ENCODE results near the gene BSDC1. TPM values are rescaled to one million over a fixed set of nuclear protein-coding genes. Genes with fewer than 3 reads are reported as not detected.
A peak's percentile ranks its signal among the peaks of the same experiment; 100 is the strongest.

Gene BSDC1
- total RNA-seq, 1 experiment from 2014 or later = 74.0 TPM

DNA sequence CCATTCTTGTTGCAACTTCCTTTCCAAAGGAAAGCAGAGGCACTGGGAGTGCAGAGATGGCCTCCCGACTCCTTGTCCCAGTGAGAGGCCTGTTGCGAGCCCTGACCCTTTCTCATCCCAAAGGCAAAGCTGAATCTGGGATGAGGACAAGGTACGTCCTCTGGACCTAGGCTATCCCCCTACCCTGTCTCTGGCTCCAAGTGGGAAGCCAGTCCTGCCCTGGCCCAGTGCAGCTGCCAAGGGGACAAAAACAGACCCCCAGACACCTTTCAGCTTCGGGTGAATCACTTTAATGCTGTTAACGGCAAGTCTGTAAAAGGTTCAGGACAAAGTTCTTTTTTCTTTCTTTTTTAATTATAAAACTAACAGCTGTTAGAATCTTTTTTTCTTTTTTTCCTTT, 29.4 kb downstream of the BSDC1 start:
- Histone ChIP-seq H3K27ac (no peak overlapping the region), H3F3A (ENCODE audit: insufficient read depth, low read depth) (peaks cover 25% of the 10 kb centered on the region; the same call in 1 of the 2 replicates), H3K27me3 (ENCODE audit: insufficient read depth, low read depth) (no peaks in the 10 kb centered on the region), H2AFZ (no peak overlapping the region), H4K20me1 (ENCODE audit: insufficient read depth) (no peaks in the 10 kb centered on the region; the same call in 1 of the 2 replicates), H3K79me2 (ENCODE audit: low read depth) (no peaks in the 10 kb centered on the region), H3K9me3 (ENCODE audit: insufficient read depth, low read depth) (no peaks in the 10 kb centered on the region), H3K36me3 (ENCODE audit: low read depth) (peaks cover 18% of the 10 kb centered on the region; the same call in 1 of the 2 replicates), H3K4me3 (no peak overlapping the region), H3K4me2 (no peak overlapping the region), H3K4me1 (replicated peaks; ENCODE audit: insufficient read depth) (no peaks in the 10 kb centered on the region), H3K9me2 (ENCODE audit: insufficient read depth) (no peaks in the 10 kb centered on the region)
- POLR2A ChIA-PET (ENCODE audit: unreplicated experiment) = interaction anchor here (0.8 kb wide), 1 partner anchor 167 kb away, joined by 5 read pairs; no protein-coding TSS in a partner anchor
- no TSS peak for BruUV-seq (replicated peaks)
- intact Hi-C loops (cut with micrococcal nuclease; ENCODE audit: unreplicated experiment) = no loop called here
- no peak for TF ChIP-seq EZH2 (IDR thresholded peaks at IDR 0.05; ENCODE audit: low read depth)
- TF ChIP-seq, protein P1, sequence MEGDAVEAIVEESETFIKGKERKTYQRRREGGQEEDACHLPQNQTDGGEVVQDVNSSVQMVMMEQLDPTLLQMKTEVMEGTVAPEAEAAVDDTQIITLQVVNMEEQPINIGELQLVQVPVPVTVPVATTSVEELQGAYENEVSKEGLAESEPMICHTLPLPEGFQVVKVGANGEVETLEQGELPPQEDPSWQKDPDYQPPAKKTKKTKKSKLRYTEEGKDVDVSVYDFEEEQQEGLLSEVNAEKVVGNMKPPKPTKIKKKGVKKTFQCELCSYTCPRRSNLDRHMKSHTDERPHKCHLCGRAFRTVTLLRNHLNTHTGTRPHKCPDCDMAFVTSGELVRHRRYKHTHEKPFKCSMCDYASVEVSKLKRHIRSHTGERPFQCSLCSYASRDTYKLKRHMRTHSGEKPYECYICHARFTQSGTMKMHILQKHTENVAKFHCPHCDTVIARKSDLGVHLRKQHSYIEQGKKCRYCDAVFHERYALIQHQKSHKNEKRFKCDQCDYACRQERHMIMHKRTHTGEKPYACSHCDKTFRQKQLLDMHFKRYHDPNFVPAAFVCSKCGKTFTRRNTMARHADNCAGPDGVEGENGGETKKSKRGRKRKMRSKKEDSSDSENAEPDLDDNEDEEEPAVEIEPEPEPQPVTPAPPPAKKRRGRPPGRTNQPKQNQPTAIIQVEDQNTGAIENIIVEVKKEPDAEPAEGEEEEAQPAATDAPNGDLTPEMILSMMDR (conservative IDR thresholded peaks at IDR 0.05) = no peak
- no peak for DNase-seq
- CTCF ChIA-PET = no interaction called here

DNA sequence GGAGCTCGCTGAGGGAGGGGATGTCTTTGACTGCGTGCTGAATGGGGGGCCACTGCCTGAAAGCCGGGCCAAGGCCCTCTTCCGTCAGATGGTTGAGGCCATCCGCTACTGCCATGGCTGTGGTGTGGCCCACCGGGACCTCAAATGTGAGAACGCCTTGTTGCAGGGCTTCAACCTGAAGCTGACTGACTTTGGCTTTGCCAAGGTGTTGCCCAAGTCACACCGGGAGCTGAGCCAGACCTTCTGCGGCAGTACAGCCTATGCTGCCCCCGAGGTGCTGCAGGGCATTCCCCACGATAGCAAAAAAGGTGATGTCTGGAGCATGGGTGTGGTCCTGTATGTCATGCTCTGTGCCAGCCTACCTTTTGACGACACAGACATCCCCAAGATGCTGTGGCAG, 30.5 kb downstream of the BSDC1 start:
- Histone ChIP-seq H3K9me2 (ENCODE audit: insufficient read depth) (no peaks in the 10 kb centered on the region), H2AFZ (no peak overlapping the region), H3K4me1 (replicated peaks; ENCODE audit: insufficient read depth) (no peaks in the 10 kb centered on the region), H4K20me1 (ENCODE audit: insufficient read depth) (no peaks in the 10 kb centered on the region), H3K4me2 (no peak overlapping the region), H3K27me3 (ENCODE audit: insufficient read depth, low read depth) (no peaks in the 10 kb centered on the region), H3K36me3 (ENCODE audit: low read depth) (peaks cover 18% of the 10 kb centered on the region; the same call in 1 of the 2 replicates), H3K9me3 (ENCODE audit: insufficient read depth, low read depth) (no peaks in the 10 kb centered on the region), H3F3A (ENCODE audit: insufficient read depth, low read depth) (peaks cover 29% of the 10 kb centered on the region; the same call in 1 of the 2 replicates), H3K27ac (no peak overlapping the region), H3K4me3 (no peak overlapping the region), H3K79me2 (ENCODE audit: low read depth) (no peaks in the 10 kb centered on the region)
- POLR2A ChIA-PET (ENCODE audit: unreplicated experiment) = no interaction called here
- intact Hi-C loops (cut with micrococcal nuclease; ENCODE audit: unreplicated experiment) = loop anchor here (2.0 kb wide), 1 partner anchor 147 kb away; no protein-coding TSS in a partner anchor
- CTCF ChIA-PET = interaction anchor here (0.5 kb wide), 1 partner anchor 126 kb away, joined by 5 read pairs; no protein-coding TSS in a partner anchor
- no TSS peak for BruUV-seq (replicated peaks)
- no peak for DNase-seq
- TF ChIP-seq, protein P1 (conservative IDR thresholded peaks at IDR 0.05) = no peak
- no peak for TF ChIP-seq EZH2 (IDR thresholded peaks at IDR 0.05; ENCODE audit: low read depth)

DNA sequence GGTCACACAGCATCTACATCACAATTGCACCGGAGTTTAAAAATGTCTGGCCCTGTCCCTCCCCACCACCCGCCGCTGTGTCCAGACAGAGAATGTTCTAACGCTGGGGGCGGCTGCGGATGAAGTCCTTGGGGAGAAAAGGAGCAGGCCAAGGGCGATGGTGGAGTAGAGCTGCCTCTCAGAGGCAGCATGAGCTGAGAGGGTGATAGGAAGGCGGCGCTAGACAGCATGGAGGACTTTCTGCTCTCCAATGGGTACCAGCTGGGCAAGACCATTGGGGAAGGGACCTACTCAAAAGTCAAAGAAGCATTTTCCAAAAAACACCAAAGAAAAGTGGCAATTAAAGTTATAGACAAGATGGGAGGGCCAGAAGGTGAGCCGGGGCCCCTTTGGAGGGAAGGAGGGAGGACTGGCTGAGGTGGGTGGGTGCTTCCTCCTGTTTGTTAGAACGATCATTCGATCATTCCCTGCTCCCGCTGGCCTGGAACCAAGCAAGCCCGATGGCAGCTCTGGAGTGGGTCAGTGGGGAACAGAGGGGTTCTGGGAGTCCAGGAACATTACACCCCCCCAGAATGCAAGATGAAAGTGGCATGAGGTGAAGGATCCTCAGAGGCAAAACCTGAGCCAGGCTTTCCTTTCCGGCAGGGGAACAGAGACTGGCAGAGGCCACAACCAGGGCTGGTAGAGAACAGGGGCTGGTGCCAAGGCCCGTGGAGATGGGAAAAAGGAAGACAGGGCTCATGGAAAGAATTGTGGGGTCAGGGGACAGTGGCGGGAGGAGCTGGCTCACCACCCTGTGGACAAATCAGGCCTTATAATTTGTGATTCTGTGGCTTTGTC, 31.5 kb downstream of the BSDC1 start, which contains the start of the genes FAM229A and TSSK3:
TSS of gene FAM229A (minus strand) at position 12 of the 840 bp plus-strand sequence. CDS start 394 bp downstream, outside the sequence.
TSS of gene TSSK3 (plus strand) at position 66 of the 840 bp plus-strand sequence. CDS start at position 229, 163 bp downstream.
- Histone ChIP-seq H3K4me2 (peak within 1 kb of the TSS; percentile 60), H3K4me3 (peak within 1 kb of the TSS; percentile 27; the same call in 1 of the 2 replicates)
- POLR2A ChIA-PET (ENCODE audit: unreplicated experiment) = no interaction called here

More for the DNA sequence above, 31.5 kb downstream of the BSDC1 start, which contains the start of the genes FAM229A and TSSK3:
- peaks cover 37% of the 10 kb centered on the region; the same call in 1 of the 2 replicates for H3F3A ChIP-seq (ENCODE audit: insufficient read depth, low read depth)
- no peaks in the 10 kb centered on the region for H3K27me3 ChIP-seq (ENCODE audit: insufficient read depth, low read depth)
- intact Hi-C loops (cut with micrococcal nuclease; ENCODE audit: unreplicated experiment) = loop anchor here (2.0 kb wide), 1 partner anchor 146 kb away; no protein-coding TSS in a partner anchor
- BruUV-seq (replicated peaks) = no TSS peak
- no peaks in the 10 kb centered on the region for H3K79me2 ChIP-seq (ENCODE audit: low read depth)
- H4K20me1 ChIP-seq (ENCODE audit: insufficient read depth) = no peaks in the 10 kb centered on the region
- CTCF ChIA-PET = interaction anchor here (0.6 kb wide), 1 partner anchor 73 kb away, joined by 3 read pairs; no protein-coding TSS in a partner anchor
- H2AFZ ChIP-seq = no peak within 1 kb of the TSS
- no peak for DNase-seq
- no peaks in the 10 kb centered on the region for H3K4me1 ChIP-seq (replicated peaks; ENCODE audit: insufficient read depth)
- no peaks in the 10 kb centered on the region for H3K9me3 ChIP-seq (ENCODE audit: insufficient read depth, low read depth)
- no peak within 1 kb of the TSS for H3K27ac ChIP-seq
- H3K9me2 ChIP-seq (ENCODE audit: insufficient read depth) = no peaks in the 10 kb centered on the region
- TF ChIP-seq EZH2 (IDR thresholded peaks at IDR 0.05; ENCODE audit: low read depth) = no peak
- TF ChIP-seq, protein P1 (conservative IDR thresholded peaks at IDR 0.05) = no peak
- H3K36me3 ChIP-seq (ENCODE audit: low read depth) = peaks cover 12% of the 10 kb centered on the region; the same call in 1 of the 2 replicates

All from PC-9 (cell line).